ENCODE results near the gene PIK3R1. TPM values are rescaled to one million over a fixed set of nuclear protein-coding genes. Genes with fewer than 3 reads are reported as not detected.
A peak's percentile ranks its signal among the peaks of the same experiment; 100 is the strongest.

The PIK3R1 gene
- total and polyA plus RNA-seq, 8 donors = 9.2 to 280 (median 52.3) TPM

DNA sequence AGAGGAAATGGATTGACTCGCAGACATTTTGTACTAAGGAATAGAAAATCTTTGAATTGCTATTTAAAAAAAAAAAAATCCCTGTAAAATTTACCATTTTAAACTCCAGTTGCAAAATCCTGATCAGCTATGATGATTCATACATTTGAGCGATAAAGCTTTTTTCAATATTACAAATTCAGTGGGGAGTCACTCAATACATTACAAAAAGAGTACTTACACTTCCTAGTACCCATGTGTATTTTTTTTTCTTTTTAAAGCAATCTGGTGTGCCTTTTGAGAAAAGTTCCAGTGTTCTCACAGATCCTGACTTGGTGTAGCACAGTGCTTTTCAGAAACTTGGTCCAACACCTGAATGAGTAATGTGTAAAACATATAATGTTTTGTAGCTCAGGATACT, 54.3 kb downstream of the PIK3R1 start:
- Histone ChIP-seq H3K4me3 (no peak overlapping the region), H3K4me1 (peaks cover 53 to 100% (median 76%) of the 10 kb centered on the region in 4 donors), H3K27me3 (no peaks in the 10 kb centered on the region), H3K27ac (peak overlapping the region in 1 of 5 donors; percentile 74), H3K36me3 (peaks cover 11 to 14% (median 13%) of the 10 kb centered on the region in 4 donors), H3K9me3 (no peaks in the 10 kb centered on the region)
- intact Hi-C loops (cut with DNase I; ENCODE audit: low total_unique reads) = no loop called here
- TF ChIP-seq POLR2A (IDR thresholded peaks at IDR 0.05) = no peak
- no peak for TF ChIP-seq EP300 (IDR thresholded peaks at IDR 0.05)
- TF ChIP-seq, protein P1, sequence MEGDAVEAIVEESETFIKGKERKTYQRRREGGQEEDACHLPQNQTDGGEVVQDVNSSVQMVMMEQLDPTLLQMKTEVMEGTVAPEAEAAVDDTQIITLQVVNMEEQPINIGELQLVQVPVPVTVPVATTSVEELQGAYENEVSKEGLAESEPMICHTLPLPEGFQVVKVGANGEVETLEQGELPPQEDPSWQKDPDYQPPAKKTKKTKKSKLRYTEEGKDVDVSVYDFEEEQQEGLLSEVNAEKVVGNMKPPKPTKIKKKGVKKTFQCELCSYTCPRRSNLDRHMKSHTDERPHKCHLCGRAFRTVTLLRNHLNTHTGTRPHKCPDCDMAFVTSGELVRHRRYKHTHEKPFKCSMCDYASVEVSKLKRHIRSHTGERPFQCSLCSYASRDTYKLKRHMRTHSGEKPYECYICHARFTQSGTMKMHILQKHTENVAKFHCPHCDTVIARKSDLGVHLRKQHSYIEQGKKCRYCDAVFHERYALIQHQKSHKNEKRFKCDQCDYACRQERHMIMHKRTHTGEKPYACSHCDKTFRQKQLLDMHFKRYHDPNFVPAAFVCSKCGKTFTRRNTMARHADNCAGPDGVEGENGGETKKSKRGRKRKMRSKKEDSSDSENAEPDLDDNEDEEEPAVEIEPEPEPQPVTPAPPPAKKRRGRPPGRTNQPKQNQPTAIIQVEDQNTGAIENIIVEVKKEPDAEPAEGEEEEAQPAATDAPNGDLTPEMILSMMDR (IDR thresholded peaks at IDR 0.05) = no peak
- no peak for TF ChIP-seq POLR2AphosphoS5 (IDR thresholded peaks at IDR 0.05)
- 70 to 86% (median 80%) methylated on average over 2 of the region's 2 CpGs for WGBS, 5 donors
- DNase-seq = no peak

GRCh38 chr5:68270399-68270975, 54.9 kb downstream of the PIK3R1 start:
- Histone ChIP-seq H3K9me3 (no peaks in the 10 kb centered on the region), H3K36me3 (peaks cover 11 to 19% (median 17%) of the 10 kb centered on the region in 4 donors), H3K27ac (peak overlapping the region in 1 of 5 donors; percentile 7), H3K4me1 (peaks cover 46 to 99% (median 72%) of the 10 kb centered on the region in 4 donors), H3K27me3 (no peaks in the 10 kb centered on the region), H3K4me3 (no peak overlapping the region)
- TF ChIP-seq POLR2AphosphoS5 (IDR thresholded peaks at IDR 0.05) = no peak
- intact Hi-C loops (cut with DNase I; ENCODE audit: low total_unique reads) = no loop called here
- DNase-seq = no peak

DNA sequence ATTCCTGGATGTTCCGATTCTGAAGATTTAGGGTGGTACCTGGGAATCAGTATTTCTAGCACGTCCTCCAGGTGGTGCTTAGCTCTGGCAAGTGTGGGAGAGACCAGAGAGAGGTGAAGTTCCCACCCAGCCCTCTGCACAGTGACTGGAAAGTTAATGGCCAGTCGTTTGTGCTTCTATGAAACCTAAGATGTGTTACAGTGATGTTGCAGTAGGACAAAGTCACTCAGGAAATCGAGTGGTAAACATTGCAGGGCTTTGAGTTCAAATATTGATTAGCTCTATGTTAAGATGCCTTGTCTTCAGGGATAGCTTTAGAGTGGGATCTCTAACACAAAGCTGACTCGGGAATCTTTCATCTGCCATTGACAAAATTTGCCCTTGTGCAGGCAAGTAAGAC, 55.6 kb downstream of the PIK3R1 start:
- DNase-seq = no peak
- no peaks in the 10 kb centered on the region for H3K27me3 ChIP-seq
- H3K9me3 ChIP-seq = no peaks in the 10 kb centered on the region
- peaks cover 40 to 97% (median 66%) of the 10 kb centered on the region in 4 donors for H3K4me1 ChIP-seq
- TF ChIP-seq POLR2A (IDR thresholded peaks at IDR 0.05) = no peak
- TF ChIP-seq, protein P1 (IDR thresholded peaks at IDR 0.05) = no peak
- intact Hi-C loops (cut with DNase I; ENCODE audit: low total_unique reads) = no loop called here
- peak overlapping the region in 1 of 5 donors; percentile 7 for H3K27ac ChIP-seq
- peaks cover 11 to 25% (median 22%) of the 10 kb centered on the region in 4 donors for H3K36me3 ChIP-seq
- 57 to 70% (median 66%) methylated on average over 5 of the region's 5 CpGs for WGBS, 5 donors
- H3K4me3 ChIP-seq = no peak overlapping the region

DNA sequence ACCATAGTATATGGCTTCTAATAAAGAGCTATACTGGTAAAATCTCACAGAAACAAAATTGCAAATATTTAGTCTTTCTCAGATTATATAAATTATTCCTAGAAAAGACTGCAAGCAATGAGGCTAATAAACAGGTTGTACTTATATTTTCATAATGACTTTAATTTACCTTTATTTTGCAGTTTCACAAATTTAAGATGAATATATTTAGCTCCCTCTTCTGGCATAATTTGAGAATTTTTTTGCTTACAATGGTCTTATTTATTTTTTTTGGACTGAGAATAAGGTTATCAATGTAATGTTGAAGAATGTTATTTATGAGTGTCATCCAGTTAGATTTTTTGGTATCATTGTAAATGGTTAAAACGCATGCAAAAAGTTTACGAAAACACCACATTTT, 56.7 kb downstream of the PIK3R1 start:
- Histone ChIP-seq H3K27ac (no peak overlapping the region), H3K4me3 (no peak overlapping the region), H3K4me1 (peaks cover 29 to 89% (median 54%) of the 10 kb centered on the region in 4 donors), H3K9me3 (no peaks in the 10 kb centered on the region), H3K36me3 (peaks cover 19 to 37% (median 34%) of the 10 kb centered on the region in 4 donors), H3K27me3 (no peaks in the 10 kb centered on the region)
- DNase-seq = no peak
- TF ChIP-seq EP300 (IDR thresholded peaks at IDR 0.05) (no peak), POLR2A (IDR thresholded peaks at IDR 0.05) (no peak), POLR2AphosphoS5 (IDR thresholded peaks at IDR 0.05) (no peak)
- TF ChIP-seq, protein P1 (IDR thresholded peaks at IDR 0.05) = peak in 5 of 7 experiments; percentile 11 to 35 (median 31)
- 69 to 82% (median 72%) methylated on average over 2 of the region's 2 CpGs for WGBS, 5 donors
- intact Hi-C loops (cut with DNase I; ENCODE audit: low total_unique reads) = no loop called here

GRCh38 chr5:68273717-68274409, 58.3 kb downstream of the PIK3R1 start:
- Histone ChIP-seq H3K36me3 (peaks cover 33 to 53% (median 50%) of the 10 kb centered on the region in 4 donors), H3K27me3 (no peaks in the 10 kb centered on the region), H3K4me3 (no peak overlapping the region), H3K9me3 (no peaks in the 10 kb centered on the region), H3K27ac (peak overlapping the region in 4 of 5 donors; percentile 3 to 52 (median 18)), H3K4me1 (peaks cover 18 to 74% (median 43%) of the 10 kb centered on the region in 4 donors)
- no peak for DNase-seq
- intact Hi-C loops (cut with DNase I; ENCODE audit: low total_unique reads) = no loop called here
- 66 to 86% (median 73%) methylated on average over 3 of the region's 3 CpGs for WGBS, 5 donors
- TF ChIP-seq POLR2AphosphoS5 (IDR thresholded peaks at IDR 0.05) = no peak
- TF ChIP-seq, protein P1 (IDR thresholded peaks at IDR 0.05) = no peak
- no peak for TF ChIP-seq POLR2A (IDR thresholded peaks at IDR 0.05)
- no peak for TF ChIP-seq EP300 (IDR thresholded peaks at IDR 0.05)

Measured in stomach (tissue), 9 donors.